ENCODE results near the gene MBTD1.

- TF ChIP-seq, protein P1, sequence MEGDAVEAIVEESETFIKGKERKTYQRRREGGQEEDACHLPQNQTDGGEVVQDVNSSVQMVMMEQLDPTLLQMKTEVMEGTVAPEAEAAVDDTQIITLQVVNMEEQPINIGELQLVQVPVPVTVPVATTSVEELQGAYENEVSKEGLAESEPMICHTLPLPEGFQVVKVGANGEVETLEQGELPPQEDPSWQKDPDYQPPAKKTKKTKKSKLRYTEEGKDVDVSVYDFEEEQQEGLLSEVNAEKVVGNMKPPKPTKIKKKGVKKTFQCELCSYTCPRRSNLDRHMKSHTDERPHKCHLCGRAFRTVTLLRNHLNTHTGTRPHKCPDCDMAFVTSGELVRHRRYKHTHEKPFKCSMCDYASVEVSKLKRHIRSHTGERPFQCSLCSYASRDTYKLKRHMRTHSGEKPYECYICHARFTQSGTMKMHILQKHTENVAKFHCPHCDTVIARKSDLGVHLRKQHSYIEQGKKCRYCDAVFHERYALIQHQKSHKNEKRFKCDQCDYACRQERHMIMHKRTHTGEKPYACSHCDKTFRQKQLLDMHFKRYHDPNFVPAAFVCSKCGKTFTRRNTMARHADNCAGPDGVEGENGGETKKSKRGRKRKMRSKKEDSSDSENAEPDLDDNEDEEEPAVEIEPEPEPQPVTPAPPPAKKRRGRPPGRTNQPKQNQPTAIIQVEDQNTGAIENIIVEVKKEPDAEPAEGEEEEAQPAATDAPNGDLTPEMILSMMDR (IDR thresholded peaks at IDR 0.05): no peak
- TF ChIP-seq EZH2 (IDR thresholded peaks at IDR 0.05) (no peak), EZH2phosphoT487 (IDR thresholded peaks at IDR 0.05) (no peak)
Measured at GRCh38 chr17:51269991-51270390, 10.1 kb upstream of the MBTD1 start.

All from neural progenitor cell (in vitro differentiated cells).